ENCODE data around the gene SPOCK1.

SPOCK1 gene

GRCh38 chr5:137492331-137492730 lies 6.8 kb downstream of the SPOCK1 start:
- DNase-seq (ENCODE audit: low read depth in 2 of 2) = no peak

- DNase-seq (ENCODE audit: low read depth in 2 of 2) = no peak
These were observed 8.0 kb downstream of the SPOCK1 start for GRCh38 chr5:137491121-137491520.

- no peak for DNase-seq (ENCODE audit: low read depth in 2 of 2)
These were observed 8.5 kb downstream of the SPOCK1 start for GRCh38 chr5:137490591-137490990.

- DNase-seq (ENCODE audit: low read depth in 2 of 2) = no peak
These were observed 10.2 kb downstream of the SPOCK1 start for GRCh38 chr5:137488974-137489373.

- no peak for DNase-seq (ENCODE audit: low read depth in 2 of 2)
These were observed 10.6 kb downstream of the SPOCK1 start for GRCh38 chr5:137488516-137488915.

- DNase-seq (ENCODE audit: low read depth in 2 of 2) = no peak
These were observed 11.5 kb downstream of the SPOCK1 start for GRCh38 chr5:137487600-137487999.

- DNase-seq (ENCODE audit: low read depth in 2 of 2) = no peak
These were observed 12.4 kb downstream of the SPOCK1 start for GRCh38 chr5:137486707-137487106.

- DNase-seq (ENCODE audit: low read depth in 2 of 2) = no peak
These were observed 17.5 kb downstream of the SPOCK1 start for GRCh38 chr5:137481596-137481995.

- DNase-seq (ENCODE audit: low read depth in 2 of 2) = no peak
These were observed 21.1 kb downstream of the SPOCK1 start for GRCh38 chr5:137478043-137478442.

GRCh38 chr5:137470921-137471220 lies 28.3 kb downstream of the SPOCK1 start:
- DNase-seq (ENCODE audit: low read depth in 2 of 2) = no peak

- no peak for DNase-seq (ENCODE audit: low read depth in 2 of 2)
These were observed 28.8 kb downstream of the SPOCK1 start for GRCh38 chr5:137470111-137470920.

GRCh38 chr5:137466889-137467288 lies 32.2 kb downstream of the SPOCK1 start:
- no peak for DNase-seq (ENCODE audit: low read depth in 2 of 2)

- DNase-seq (ENCODE audit: low read depth in 2 of 2) = no peak
These were observed 33.2 kb downstream of the SPOCK1 start for GRCh38 chr5:137465930-137466329.

- DNase-seq (ENCODE audit: low read depth in 2 of 2) = no peak
These were observed 36.2 kb downstream of the SPOCK1 start for GRCh38 chr5:137462816-137463520.

- DNase-seq (ENCODE audit: low read depth in 2 of 2) = no peak
These were observed 36.9 kb downstream of the SPOCK1 start for GRCh38 chr5:137462265-137462590.

GRCh38 chr5:137461391-137462264 lies 37.5 kb downstream of the SPOCK1 start:
- no peak for DNase-seq (ENCODE audit: low read depth in 2 of 2)

GRCh38 chr5:137454671-137455070 lies 44.5 kb downstream of the SPOCK1 start:
- no peak for DNase-seq (ENCODE audit: low read depth in 2 of 2)

- DNase-seq (ENCODE audit: low read depth in 2 of 2) = no peak
These were observed 45.5 kb downstream of the SPOCK1 start for GRCh38 chr5:137453483-137454080.

- no peak for DNase-seq (ENCODE audit: low read depth in 2 of 2)
These were observed 48.4 kb downstream of the SPOCK1 start for GRCh38 chr5:137450759-137451158.

GRCh38 chr5:137448868-137449267 lies 50.3 kb downstream of the SPOCK1 start:
- no peak for DNase-seq (ENCODE audit: low read depth in 2 of 2)

- DNase-seq (ENCODE audit: low read depth in 2 of 2) = no peak
These were observed 52.5 kb downstream of the SPOCK1 start for GRCh38 chr5:137446615-137447014.

- no peak for DNase-seq (ENCODE audit: low read depth in 2 of 2)
These were observed 53.0 kb downstream of the SPOCK1 start for GRCh38 chr5:137446151-137446550.

Measured in stimulated activated CD4-positive, alpha-beta T cell treated with anti-CD3 and anti-CD28 coated beads, Interleukin-1b, Interleukin-23, amount 100 ng/mL, for 4 hours (primary cell).